ENCODE results near the gene NUP88.

GRCh38 chr17:5437721-5438317, 18.4 kb upstream of the NUP88 start:
- TF ChIP-seq EZH2 (IDR thresholded peaks at IDR 0.05; ENCODE audit: insufficient read depth, poor library complexity, severe bottlenecking) (no peak), EZH2phosphoT487 (IDR thresholded peaks at IDR 0.05; ENCODE audit: insufficient read depth, low read depth) (no peak)

Measured in GM23248 (cell line).